ENCODE measurements around the gene PLXDC2. TPM values are rescaled to one million over a fixed set of nuclear protein-coding genes. Genes with fewer than 3 reads are reported as not detected.

PLXDC2 gene
- polyA plus RNA-seq, 1 experiment = 0.47 TPM

GRCh38 chr10:20303453-20304152 is 487.4 kb downstream of the PLXDC2 start:
- ChIA-PET CTCF (no interaction called here), POLR2A (interaction anchor here (0.7 kb wide), 1 partner anchor 9 kb away, joined by 3 read pairs; no protein-coding TSS in a partner anchor)
- no peaks in the 10 kb centered on the region for H3K27me3 ChIP-seq (ENCODE audit: control insufficient read depth, insufficient read depth, low read length)
- TF ChIP-seq, protein P1, sequence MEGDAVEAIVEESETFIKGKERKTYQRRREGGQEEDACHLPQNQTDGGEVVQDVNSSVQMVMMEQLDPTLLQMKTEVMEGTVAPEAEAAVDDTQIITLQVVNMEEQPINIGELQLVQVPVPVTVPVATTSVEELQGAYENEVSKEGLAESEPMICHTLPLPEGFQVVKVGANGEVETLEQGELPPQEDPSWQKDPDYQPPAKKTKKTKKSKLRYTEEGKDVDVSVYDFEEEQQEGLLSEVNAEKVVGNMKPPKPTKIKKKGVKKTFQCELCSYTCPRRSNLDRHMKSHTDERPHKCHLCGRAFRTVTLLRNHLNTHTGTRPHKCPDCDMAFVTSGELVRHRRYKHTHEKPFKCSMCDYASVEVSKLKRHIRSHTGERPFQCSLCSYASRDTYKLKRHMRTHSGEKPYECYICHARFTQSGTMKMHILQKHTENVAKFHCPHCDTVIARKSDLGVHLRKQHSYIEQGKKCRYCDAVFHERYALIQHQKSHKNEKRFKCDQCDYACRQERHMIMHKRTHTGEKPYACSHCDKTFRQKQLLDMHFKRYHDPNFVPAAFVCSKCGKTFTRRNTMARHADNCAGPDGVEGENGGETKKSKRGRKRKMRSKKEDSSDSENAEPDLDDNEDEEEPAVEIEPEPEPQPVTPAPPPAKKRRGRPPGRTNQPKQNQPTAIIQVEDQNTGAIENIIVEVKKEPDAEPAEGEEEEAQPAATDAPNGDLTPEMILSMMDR (IDR thresholded peaks at IDR 0.05; ENCODE audit: insufficient read depth, low read depth, low read length) = no peak
- DNase-seq (ENCODE audit: low read depth) = no peak
- H3K36me3 ChIP-seq (ENCODE audit: control insufficient read depth, insufficient read depth, low read length) = no peaks in the 10 kb centered on the region
- H3K4me3 ChIP-seq (ENCODE audit: low read depth, low read length) = no peak overlapping the region

- CTCF ChIA-PET = no interaction called here
- no peaks in the 10 kb centered on the region for H3K27me3 ChIP-seq (ENCODE audit: control insufficient read depth, insufficient read depth, low read length)
Measured at GRCh38 chr10:20313665-20314064, 497.4 kb downstream of the PLXDC2 start.

GRCh38 chr10:20314431-20314830 is 498.2 kb downstream of the PLXDC2 start:
- TF ChIP-seq, protein P1 (IDR thresholded peaks at IDR 0.05; ENCODE audit: insufficient read depth, low read depth, low read length) = no peak
- no peak for DNase-seq (ENCODE audit: low read depth)
- no peaks in the 10 kb centered on the region for H3K27me3 ChIP-seq (ENCODE audit: control insufficient read depth, insufficient read depth, low read length)
- ChIA-PET POLR2A (no interaction called here), CTCF (no interaction called here)
- no peaks in the 10 kb centered on the region for H3K36me3 ChIP-seq (ENCODE audit: control insufficient read depth, insufficient read depth, low read length)
- H3K4me3 ChIP-seq (ENCODE audit: low read depth, low read length) = no peak overlapping the region

More at GRCh38 chr10:20313665-20314064, 497.4 kb downstream of the PLXDC2 start:
- Histone ChIP-seq H3K36me3 (ENCODE audit: control insufficient read depth, insufficient read depth, low read length) (no peaks in the 10 kb centered on the region), H3K4me3 (ENCODE audit: low read depth, low read length) (no peak overlapping the region)
- POLR2A ChIA-PET = no interaction called here
- no peak for DNase-seq (ENCODE audit: low read depth)
- TF ChIP-seq, protein P1 (IDR thresholded peaks at IDR 0.05; ENCODE audit: insufficient read depth, low read depth, low read length) = no peak

DNA sequence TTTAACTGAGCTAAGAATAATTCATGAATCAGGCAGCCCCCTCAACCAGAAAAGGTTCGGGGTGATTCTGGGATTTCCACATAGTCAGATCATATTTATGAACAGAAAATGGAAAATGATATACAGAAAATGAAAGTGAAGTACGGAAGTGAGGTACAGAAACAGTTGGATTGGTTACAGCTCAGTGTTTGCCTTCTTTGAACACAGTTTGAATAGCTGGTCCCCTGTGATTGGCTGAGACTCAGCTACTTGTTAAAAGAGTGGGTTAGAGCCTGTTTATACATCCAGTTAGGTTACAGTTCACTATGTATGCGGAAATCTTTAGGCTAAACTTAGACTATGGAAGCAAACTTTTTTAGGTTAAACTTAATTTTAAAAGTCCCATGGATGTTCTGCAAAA is 511.7 kb downstream of the PLXDC2 start:
- ChIA-PET POLR2A (no interaction called here), CTCF (no interaction called here)
- no peak for DNase-seq (ENCODE audit: low read depth)
- Histone ChIP-seq H3K36me3 (ENCODE audit: control insufficient read depth, insufficient read depth, low read length) (no peaks in the 10 kb centered on the region), H3K4me3 (ENCODE audit: low read depth, low read length) (no peak overlapping the region), H3K27me3 (ENCODE audit: control insufficient read depth, insufficient read depth, low read length) (no peaks in the 10 kb centered on the region)
- TF ChIP-seq, protein P1 (IDR thresholded peaks at IDR 0.05; ENCODE audit: insufficient read depth, low read depth, low read length) = no peak

DNA sequence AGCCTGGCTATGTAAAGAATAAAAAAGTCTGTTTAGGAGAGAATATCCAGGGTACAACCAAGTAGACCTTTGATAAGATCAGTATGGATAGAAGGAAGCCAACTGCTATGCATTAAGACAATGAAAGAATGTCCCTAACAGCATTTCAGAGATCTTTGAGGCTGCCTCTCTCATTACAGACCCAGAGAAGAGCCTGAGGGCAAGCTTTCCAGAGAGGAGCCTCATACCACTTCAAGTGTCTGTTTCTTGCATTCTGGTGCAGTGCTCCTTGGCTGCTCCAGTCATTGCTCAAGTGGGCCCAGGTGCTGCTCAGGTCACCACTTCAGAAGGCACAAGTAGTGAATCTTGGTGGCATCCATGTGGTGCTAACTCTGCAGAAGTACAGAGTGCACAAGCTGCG is 514.0 kb downstream of the PLXDC2 start:
- no peak overlapping the region for H3K4me3 ChIP-seq (ENCODE audit: low read depth, low read length)
- H3K27me3 ChIP-seq (ENCODE audit: control insufficient read depth, insufficient read depth, low read length) = no peaks in the 10 kb centered on the region
- POLR2A ChIA-PET = no interaction called here
- TF ChIP-seq, protein P1 (IDR thresholded peaks at IDR 0.05; ENCODE audit: insufficient read depth, low read depth, low read length) = no peak
- CTCF ChIA-PET = no interaction called here
- no peak for DNase-seq (ENCODE audit: low read depth)
- no peaks in the 10 kb centered on the region for H3K36me3 ChIP-seq (ENCODE audit: control insufficient read depth, insufficient read depth, low read length)

All from BJ (cell line).